HG03457 (cell line): Measurements from ENCODE around the gene SF3B6.
A peak's percentile ranks its signal among the peaks of the same experiment; 100 is the strongest.
"Not testable (repeated sequence)": the region's sequence is repeated elsewhere in the genome, so short reads cannot be mapped to it uniquely, and the experiment has no call there.

Experiments
- ATAC-seq: cut with Tn5 transposase; IDR thresholded peaks from one replicate; pipeline ENCODE4 v1.9.1; 2021; ENCODE audit warnings: moderate number of reproducible peaks; ENCODE audit not compliant: unreplicated experiment

SF3B6 gene

GRCh38 chr2:24052951-24053350, 23.2 kb downstream of the SF3B6 start:
- ATAC-seq: no peak

- no peak for ATAC-seq
Measured at GRCh38 chr2:24051833-24052232, 24.3 kb downstream of the SF3B6 start.

- ATAC-seq: no peak
Measured at GRCh38 chr2:24050041-24050979, 25.8 kb downstream of the SF3B6 start.

- ATAC-seq: no peak
Measured at GRCh38 chr2:24049485-24050021, 26.6 kb downstream of the SF3B6 start, which contains the start of gene FKBP1B. FKBP1B (plus strand) TSS chr2:24049741; CDS start chr2:24049850, 109 bp downstream.

GRCh38 chr2:24048769-24049484, 27.2 kb downstream of the SF3B6 start:
- no peak for ATAC-seq

GRCh38 chr2:24047703-24048033, 28.5 kb downstream of the SF3B6 start:
- no peak for ATAC-seq

- ATAC-seq: peak; percentile 96
Measured at GRCh38 chr2:24046930-24047702, 29.0 kb downstream of the SF3B6 start, which contains the start of gene WDCP. WDCP (minus strand) TSS chr2:24047391; CDS start chr2:24039494, 7,897 bp downstream.

- ATAC-seq: no peak
Measured at GRCh38 chr2:24046599-24046929, 29.6 kb downstream of the SF3B6 start.

GRCh38 chr2:24045511-24046508, 30.3 kb downstream of the SF3B6 start:
- ATAC-seq: no peak

GRCh38 chr2:24043133-24043532, 33.0 kb downstream of the SF3B6 start:
- ATAC-seq: not testable (repeated sequence)

- no peak for ATAC-seq
Measured at GRCh38 chr2:24040511-24040910, 35.6 kb downstream of the SF3B6 start.

- no peak for ATAC-seq
Measured at GRCh38 chr2:24038786-24039499, 37.2 kb downstream of the SF3B6 start.

- no peak for ATAC-seq
Measured at GRCh38 chr2:24026233-24026632, 49.9 kb downstream of the SF3B6 start.

GRCh38 chr2:24024996-24025663, 51.0 kb downstream of the SF3B6 start:
- no peak for ATAC-seq

- no peak for ATAC-seq
Measured at GRCh38 chr2:24024018-24024417, 52.1 kb downstream of the SF3B6 start.

- ATAC-seq: no peak
Measured at GRCh38 chr2:24022975-24023575, 53.1 kb downstream of the SF3B6 start.

GRCh38 chr2:24022324-24022974, 53.7 kb downstream of the SF3B6 start:
- no peak for ATAC-seq
